Measurements from ENCODE around the gene ESR1.

DNA sequence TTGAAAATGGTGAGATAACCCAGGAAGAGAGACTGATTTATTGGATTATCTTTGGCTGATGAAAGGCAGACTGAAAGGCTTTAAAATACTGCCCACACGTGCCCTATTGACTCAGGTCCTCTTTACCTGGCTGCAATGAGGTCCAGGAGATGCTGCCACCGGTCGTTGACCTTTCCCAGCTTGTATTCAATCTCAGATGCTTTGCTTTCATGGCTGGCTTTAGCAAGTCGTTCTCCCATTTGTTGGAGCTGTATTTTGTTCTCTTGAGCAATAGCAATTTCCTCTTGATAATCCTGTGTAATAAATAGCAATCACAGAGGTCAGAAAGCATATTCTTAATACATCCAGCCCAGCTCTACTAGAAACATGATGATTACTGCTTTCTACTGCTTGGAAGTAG is 368.8 kb downstream of the ESR1 start:
- TF ChIP-seq CTCF (IDR thresholded peaks at IDR 0.05): no peak
- no peak for TF ChIP-seq EZH2phosphoT487 (IDR thresholded peaks at IDR 0.05)
